Suprapubic skin (tissue), 3 donors: ENCODE results near the gene SOX13.

ENCODE experiments used
- CTCF ChIP-seq, 2 donors: fragments of 200-600 bp in 1 of 2; fragments of 450-650 bp in 1 of 2; sonication (generic) in 1 of 2; IDR thresholded peaks; one replicate each; pipeline ENCODE4 v1.5.1; 2016 to 2019; ENCODE audit warnings: antibody characterized with exemption in 2 of 2, mild to moderate bottlenecking in 1 of 2, moderate library complexity in 1 of 2
- EP300 ChIP-seq: sonication (generic); formaldehyde crosslinking; IDR thresholded peaks from one replicate; pipeline ENCODE4 v1.6.1; 2017; ENCODE audit warnings: antibody characterized with exemption

DNA sequence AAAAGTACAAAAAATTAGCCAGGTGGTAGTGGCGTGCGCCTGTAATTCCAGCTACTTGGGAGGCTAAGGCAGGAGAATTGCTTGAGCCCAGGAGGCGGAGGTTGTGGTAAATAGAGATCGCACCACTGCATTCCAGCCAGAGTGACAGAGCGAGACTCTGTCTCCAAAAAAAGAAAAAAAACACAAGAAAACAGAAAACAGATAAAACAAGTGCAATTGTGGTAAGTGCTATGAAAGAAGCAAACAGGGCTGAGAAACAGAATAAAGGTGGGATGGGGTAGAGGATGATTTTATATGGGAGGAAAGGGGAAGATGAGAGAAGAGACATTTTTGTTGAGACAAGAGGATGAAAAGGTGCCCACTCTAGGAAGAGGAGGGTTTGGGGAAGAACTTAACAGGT, 5.0 kb upstream of the SOX13 start:
- TF ChIP-seq CTCF (IDR thresholded peaks at IDR 0.05) (no peak), EP300 (no peak)
